Common myeloid progenitor, CD34-positive (primary cell): ENCODE results near the gene FHAD1.

Source experiments
- CTCF ChIA-PET: fragments of 350-600 bp; sonication (Branson Sonifier 250); formaldehyde crosslinking; loops from one replicate; lab custom pipeline; 2021; ENCODE audit warnings: antibody characterized with exemption; lab: Charles Lee
- POLR2A ChIA-PET: fragments of 350-600 bp; sonication (Branson Sonifier 250); formaldehyde crosslinking; loops from one replicate; lab custom pipeline; 2021; ENCODE audit warnings: antibody characterized with exemption; lab: Charles Lee
- DNase-seq, 3 donors: peaks; one replicate each; pipeline versions ENCODE4 v3.0.0 to v3.0.0-alpha.2; 2013
- H3K27ac ChIP-seq, 2 experiments: 1 replicate in 1 of 2; 2 replicates in 1 of 2; pipeline ENCODE4 v1.7.0; 2013; ENCODE audit warnings: inconsistent platforms in 2 of 2, low read length in 2 of 2, mild to moderate bottlenecking in 2 of 2, low read depth in 1 of 2, moderate library complexity in 1 of 2; ENCODE audit not compliant: severe bottlenecking in 2 of 2, insufficient read depth in 1 of 2, poor library complexity in 1 of 2
- H3K27me3 ChIP-seq, 5 experiments: replicated peaks in 2 of 5; 1 replicate in 3 of 5; 2 replicates in 2 of 5; pipeline versions ENCODE4 v1.6.1 to v1.7.0; 2013; ENCODE audit warnings: low read length in 4 of 5, mild to moderate bottlenecking in 2 of 5, moderate library complexity in 2 of 5, inconsistent platforms in 1 of 5; ENCODE audit not compliant: insufficient read depth in 5 of 5, control insufficient read depth in 4 of 5
- H3K36me3 ChIP-seq, 4 experiments: 1 replicate in 2 of 4; 2 replicates in 2 of 4; pipeline versions ENCODE4 v1.6.1 to v1.7.0; 2013; ENCODE audit warnings: low read length in 3 of 4, control low read depth in 1 of 4, mild to moderate bottlenecking in 1 of 4; ENCODE audit not compliant: control insufficient read depth in 4 of 4, insufficient read depth in 4 of 4
- H3K4me1 ChIP-seq, 4 experiments: 1 replicate in 3 of 4; 2 replicates in 1 of 4; pipeline versions ENCODE4 v1.6.1 to v1.7.1; 2013; ENCODE audit warnings: low read length in 3 of 4, mild to moderate bottlenecking in 3 of 4, control low read depth in 1 of 4, inconsistent platforms in 1 of 4, moderate library complexity in 1 of 4; ENCODE audit not compliant: control insufficient read depth in 4 of 4, insufficient read depth in 4 of 4; ENCODE audit errors: control extremely low read depth in 1 of 4
- H3K4me3 ChIP-seq, 7 experiments: 1 replicate in 4 of 7; 2 replicates in 3 of 7; pipeline versions ENCODE4 v1.5.1 to v1.7.0; 2013; ENCODE audit warnings: mild to moderate bottlenecking in 7 of 7, low read length in 6 of 7, moderate library complexity in 6 of 7, inconsistent platforms in 2 of 7, low read depth in 2 of 7, control low read depth in 1 of 7; ENCODE audit not compliant: insufficient read depth in 4 of 7, control insufficient read depth in 1 of 7; ENCODE audit errors: extremely low read depth in 1 of 7
- H3K9me3 ChIP-seq, 5 experiments: 1 replicate in 4 of 5; 2 replicates in 1 of 5; pipeline versions ENCODE4 v1.6.1 to v1.7.1; 2013; ENCODE audit warnings: low read length in 4 of 5, mild to moderate bottlenecking in 2 of 5, inconsistent platforms in 1 of 5, low read depth in 1 of 5, moderate library complexity in 1 of 5; ENCODE audit not compliant: control insufficient read depth in 4 of 5, insufficient read depth in 2 of 5; ENCODE audit errors: control extremely low read depth in 1 of 5
- WGBS: methylation state at CpG from one replicate; pipeline ENCODE4 v1.1.5; 2013; ENCODE audit not compliant: insufficient coverage; 5-methylcytosine and 5-hydroxymethylcytosine counted together

Gene FHAD1

GRCh38 chr1:15236321-15236721 is 10.7 kb upstream of the FHAD1 start:
- peaks cover 0 to 4% (median 0%) of the 10 kb centered on the region in 5 experiments for H3K27me3 ChIP-seq
- POLR2A ChIA-PET, result no interaction called here
- H3K27ac ChIP-seq, result no peak overlapping the region
- H3K4me3 ChIP-seq, result no peak overlapping the region
- no peaks in the 10 kb centered on the region for H3K4me1 ChIP-seq
- no peak for DNase-seq
- WGBS, result 79% methylated on average over 4 of the region's 5 CpGs
- no peaks in the 10 kb centered on the region for H3K36me3 ChIP-seq
- CTCF ChIA-PET, result interaction anchor here (1.1 kb wide), 1 partner anchor 10 kb away, joined by 3 read pairs; no protein-coding TSS in a partner anchor
- no peaks in the 10 kb centered on the region for H3K9me3 ChIP-seq

GRCh38 chr1:15236746-15237145 is 10.3 kb upstream of the FHAD1 start:
- CTCF ChIA-PET, result interaction anchor here (1.1 kb wide), 1 partner anchor 11 kb away, joined by 3 read pairs; no protein-coding TSS in a partner anchor
- POLR2A ChIA-PET, result no interaction called here
- Histone ChIP-seq H3K4me3 (no peak overlapping the region), H3K27ac (no peak overlapping the region), H3K4me1 (no peaks in the 10 kb centered on the region), H3K9me3 (no peaks in the 10 kb centered on the region), H3K27me3 (peaks cover 0 to 4% (median 0%) of the 10 kb centered on the region in 5 experiments), H3K36me3 (no peaks in the 10 kb centered on the region)
- WGBS, result 93% methylated on average over 9 of the region's 9 CpGs
- no peak for DNase-seq

- no peaks in the 10 kb centered on the region for H3K36me3 ChIP-seq
- no peak overlapping the region for H3K4me3 ChIP-seq
- no peaks in the 10 kb centered on the region for H3K4me1 ChIP-seq
- 100% methylated on average over 1 of the region's 1 CpG for WGBS
- peaks cover 0 to 4% (median 0%) of the 10 kb centered on the region in 5 experiments for H3K27me3 ChIP-seq
- DNase-seq, result no peak
- no peaks in the 10 kb centered on the region for H3K9me3 ChIP-seq
- no peak overlapping the region for H3K27ac ChIP-seq
- CTCF ChIA-PET, result interaction anchor here (0.7 kb wide), 1 partner anchor 8 kb away, joined by 3 read pairs; the partner anchor contains the start of gene FHAD1
- POLR2A ChIA-PET, result interaction anchor here (0.6 kb wide), 1 partner anchor 370 kb away, joined by 3 read pairs; no protein-coding TSS in a partner anchor
These were observed 8.2 kb upstream of the FHAD1 start for GRCh38 chr1:15238789-15239188.

GRCh38 chr1:15242766-15243165 is 4.3 kb upstream of the FHAD1 start:
- H3K27ac ChIP-seq, result no peak overlapping the region
- peaks cover 0 to 18% (median 16%) of the 10 kb centered on the region in 4 experiments for H3K4me1 ChIP-seq
- ChIA-PET POLR2A (no interaction called here), CTCF (no interaction called here)
- peaks cover 0 to 10% (median 0%) of the 10 kb centered on the region in 5 experiments for H3K9me3 ChIP-seq
- H3K36me3 ChIP-seq, result no peaks in the 10 kb centered on the region
- H3K27me3 ChIP-seq, result peaks cover 0 to 8% (median 4%) of the 10 kb centered on the region in 5 experiments
- WGBS, result 97% methylated on average over 6 of the region's 7 CpGs
- H3K4me3 ChIP-seq, result no peak overlapping the region
- DNase-seq, result no peak

- CTCF ChIA-PET, result no interaction called here
- Histone ChIP-seq H3K36me3 (no peaks in the 10 kb centered on the region), H3K9me3 (peaks cover 0 to 10% (median 0%) of the 10 kb centered on the region in 5 experiments), H3K27ac (no peak overlapping the region), H3K4me1 (peaks cover 0 to 25% (median 22%) of the 10 kb centered on the region in 4 experiments), H3K4me3 (no peak overlapping the region), H3K27me3 (peaks cover 0 to 13% (median 4%) of the 10 kb centered on the region in 5 experiments)
- POLR2A ChIA-PET, result no interaction called here
- 86% methylated on average over 10 of the region's 10 CpGs for WGBS
- no peak for DNase-seq
These were observed 3.6 kb upstream of the FHAD1 start for GRCh38 chr1:15243275-15244043.

GRCh38 chr1:15244813-15245212 is 2.2 kb upstream of the FHAD1 start:
- H3K4me1 ChIP-seq, result peaks cover 4 to 38% (median 35%) of the 10 kb centered on the region in 4 experiments
- H3K36me3 ChIP-seq, result no peaks in the 10 kb centered on the region
- no peak overlapping the region for H3K27ac ChIP-seq
- H3K9me3 ChIP-seq, result peaks cover 0 to 10% (median 0%) of the 10 kb centered on the region in 5 experiments
- H3K4me3 ChIP-seq, result no peak overlapping the region
- CTCF ChIA-PET, result no interaction called here
- POLR2A ChIA-PET, result no interaction called here
- peaks cover 0 to 12% (median 4%) of the 10 kb centered on the region in 5 experiments for H3K27me3 ChIP-seq
- no peak for DNase-seq
- 100% methylated on average over 3 of the region's 5 CpGs for WGBS
